Caco-2 (cell line): ENCODE data around the gene GSTA2. TPM values are rescaled to one million over a fixed set of nuclear protein-coding genes. Genes with fewer than 3 reads are reported as not detected.

Experiments used
- BruUV-seq: library from RNA; stranded (reverse); fragments of 400-500 nt; replicated peaks from 2 replicates; lab custom pipeline; 2021; lab: Mats Ljungman, UMichigan
- CTCF ChIA-PET: fragments of 300-600 bp; sonication (Branson Sonifier 250); formaldehyde crosslinking; loops from one replicate; lab custom pipeline; 2022; ENCODE audit warnings: antibody characterized with exemption; lab: Charles Lee
- POLR2A ChIA-PET: fragments of 300-600 bp; sonication (Branson Sonifier 250); formaldehyde crosslinking; loops from one replicate; lab custom pipeline; 2022; ENCODE audit warnings: antibody characterized with exemption; lab: Charles Lee
- DNase-seq, 2 experiments: peaks; one replicate each; pipeline versions ENCODE4 v3.0.0 to v3.0.0-alpha.2; 2020 to 2022
- H3K27me3 ChIP-seq: replicated peaks from 2 replicates; pipeline ENCODE4 v1.6.0; 2011; ENCODE audit warnings: low read length; ENCODE audit not compliant: control insufficient read depth, insufficient read depth
- H3K36me3 ChIP-seq: 2 replicates; pipeline ENCODE4 v1.5.1; 2011; ENCODE audit warnings: low read length; ENCODE audit not compliant: control insufficient read depth, insufficient read depth
- H3K4me1 ChIP-seq: fragments of 250-450 bp; sonication (Bioruptor Pico); 2 replicates; pipeline ENCODE4 v1.5.1; 2020; ENCODE audit warnings: mild to moderate bottlenecking
- H3K4me3 ChIP-seq: 2 replicates; pipeline ENCODE4 v1.5.1; 2011; ENCODE audit warnings: low read depth, mild to moderate bottlenecking, control low read depth, low read length
- H3K9me3 ChIP-seq: fragments of 250-450 bp; sonication (Bioruptor Pico); 2 replicates; pipeline ENCODE4 v1.5.1; 2020; ENCODE audit warnings: mild to moderate bottlenecking, moderate library complexity
- H3K27ac Mint-ChIP-seq: one replicate; pipeline ENCODE4 v1.8.0; 2022; ENCODE audit warnings: mixed read lengths; ENCODE audit not compliant: unreplicated experiment
- H3K27me3 Mint-ChIP-seq: one replicate; pipeline ENCODE4 v1.8.0; 2022; ENCODE audit warnings: mixed read lengths; ENCODE audit not compliant: insufficient read depth, unreplicated experiment
- H3K36me3 Mint-ChIP-seq: one replicate; pipeline ENCODE4 v1.8.0; 2022; ENCODE audit warnings: mild to moderate bottlenecking, mixed read lengths; ENCODE audit not compliant: insufficient read depth, unreplicated experiment
- H3K4me1 Mint-ChIP-seq: one replicate; pipeline ENCODE4 v1.8.0; 2022; ENCODE audit warnings: low read depth, mixed read lengths; ENCODE audit not compliant: unreplicated experiment
- H3K4me3 Mint-ChIP-seq: one replicate; pipeline ENCODE4 v1.8.0; 2022; ENCODE audit warnings: mild to moderate bottlenecking, moderate library complexity, mixed read lengths; ENCODE audit not compliant: unreplicated experiment
- H3K9me3 Mint-ChIP-seq: one replicate; pipeline ENCODE4 v1.8.0; 2022; ENCODE audit warnings: mixed read lengths; ENCODE audit not compliant: unreplicated experiment
- CTCF ChIP-seq, 2 experiments: fragments of 200-600 bp in 1 of 2; IDR thresholded peaks; 1 replicate in 1 of 2; 2 replicates in 1 of 2; pipeline versions ENCODE4 v1.5.1 to v1.8.0; 2011 to 2022; ENCODE audit warnings: antibody characterized with exemption in 1 of 2, control low read depth in 1 of 2, inconsistent platforms in 1 of 2, low read depth in 1 of 2, low read length in 1 of 2, mild to moderate bottlenecking in 1 of 2, moderate library complexity in 1 of 2; ENCODE audit not compliant: insufficient read depth in 1 of 2, severe bottlenecking in 1 of 2, unreplicated experiment in 1 of 2
- intact Hi-C: fragments of 100-400 bp; cut with micrococcal nuclease; formaldehyde crosslinking; loops from one replicate; pipeline ENCODE4 v1.10.0; 2022; ENCODE audit not compliant: unreplicated experiment
- total RNA-seq: library from RNA; stranded (reverse); gene quantifications from 2 replicates; pipeline ENCODE4 v1.2.3, GENCODE V29; 2022

GSTA2 gene
- total RNA-seq, 1 experiment from 2014 or later = 65.4 TPM

- Histone ChIP-seq H3K9me3 (no peaks in the 10 kb centered on the region), H3K4me3 (no peak overlapping the region), H3K4me1 (peaks cover 23% of the 10 kb centered on the region), H3K36me3 (no peaks in the 10 kb centered on the region), H3K27me3 (no peaks in the 10 kb centered on the region)
- no peak for DNase-seq
- Mint-ChIP-seq H3K27ac (no peak overlapping the region), H3K9me3 (no peaks in the 10 kb centered on the region), H3K36me3 (peaks cover 11% of the 10 kb centered on the region), H3K27me3 (no peaks in the 10 kb centered on the region), H3K4me3 (no peak overlapping the region), H3K4me1 (peaks cover 12% of the 10 kb centered on the region)
- ChIA-PET CTCF (no interaction called here), POLR2A (no interaction called here)
- intact Hi-C loops = no loop called here
- TF ChIP-seq CTCF (IDR thresholded peaks at IDR 0.05; ENCODE audit: insufficient read depth in 1 of 2, low read depth in 1 of 2, low read length in 1 of 2, severe bottlenecking in 1 of 2, unreplicated experiment in 1 of 2) = no peak
- no TSS peak for BruUV-seq
Observed at GRCh38 chr6:52731719-52732118, 31.6 kb downstream of the GSTA2 start.

GRCh38 chr6:52729576-52729975 is 33.7 kb downstream of the GSTA2 start:
- no peak for TF ChIP-seq CTCF (IDR thresholded peaks at IDR 0.05; ENCODE audit: insufficient read depth in 1 of 2, low read depth in 1 of 2, low read length in 1 of 2, severe bottlenecking in 1 of 2, unreplicated experiment in 1 of 2)
- CTCF ChIA-PET = interaction anchor here (0.6 kb wide), 1 partner anchor 922 kb away, joined by 5 read pairs; no protein-coding TSS in a partner anchor
- H3K36me3 Mint-ChIP-seq = peaks cover 18% of the 10 kb centered on the region

GRCh38 chr6:52728394-52728793 is 34.9 kb downstream of the GSTA2 start:
- Mint-ChIP-seq H3K27ac (peak overlapping the region; percentile 44), H3K9me3 (no peaks in the 10 kb centered on the region), H3K27me3 (no peaks in the 10 kb centered on the region), H3K4me1 (peaks cover 37% of the 10 kb centered on the region), H3K36me3 (peaks cover 18% of the 10 kb centered on the region), H3K4me3 (no peak overlapping the region)
- BruUV-seq = no TSS peak
- Histone ChIP-seq H3K4me3 (no peak overlapping the region), H3K9me3 (no peaks in the 10 kb centered on the region), H3K36me3 (no peaks in the 10 kb centered on the region), H3K27me3 (no peaks in the 10 kb centered on the region), H3K4me1 (peaks cover 53% of the 10 kb centered on the region)
- DNase-seq = no peak
- intact Hi-C loops = no loop called here
- TF ChIP-seq CTCF (IDR thresholded peaks at IDR 0.05; ENCODE audit: insufficient read depth in 1 of 2, low read depth in 1 of 2, low read length in 1 of 2, severe bottlenecking in 1 of 2, unreplicated experiment in 1 of 2) = no peak
- CTCF ChIA-PET = no interaction called here
- POLR2A ChIA-PET = no interaction called here

More at GRCh38 chr6:52729576-52729975, 33.7 kb downstream of the GSTA2 start:
- Histone ChIP-seq H3K4me3 (no peak overlapping the region), H3K36me3 (no peaks in the 10 kb centered on the region), H3K9me3 (no peaks in the 10 kb centered on the region), H3K4me1 (peaks cover 42% of the 10 kb centered on the region), H3K27me3 (no peaks in the 10 kb centered on the region)
- DNase-seq = no peak
- H3K27ac Mint-ChIP-seq = no peak overlapping the region
- H3K27me3 Mint-ChIP-seq = no peaks in the 10 kb centered on the region
- POLR2A ChIA-PET = no interaction called here
- intact Hi-C loops = no loop called here
- H3K4me1 Mint-ChIP-seq = peaks cover 29% of the 10 kb centered on the region
- H3K4me3 Mint-ChIP-seq = no peak overlapping the region
- BruUV-seq = no TSS peak
- no peaks in the 10 kb centered on the region for H3K9me3 Mint-ChIP-seq
